GM12878 (cell line): ENCODE results near the gene MANF.

ENCODE experiments used
- ESRRA ChIP-seq: IDR thresholded peaks from 2 replicates; pipeline ENCODE4 v1.6.1; 2012; ENCODE audit warnings: mild to moderate bottlenecking, low read length, improper control_type of control experiment
- EZH2 ChIP-seq: IDR thresholded peaks from 2 replicates; pipeline ENCODE4 v1.6.1; 2012; ENCODE audit warnings: low read depth, mild to moderate bottlenecking, control low read depth, inconsistent platforms, low read length, borderline replicate concordance; ENCODE audit not compliant: control insufficient read depth
- FOS ChIP-seq: IDR thresholded peaks from 3 replicates; pipeline ENCODE4 v1.6.1; 2011; ENCODE audit warnings: borderline replicate concordance; ENCODE audit not compliant: insufficient read length; ENCODE audit errors: extremely low read depth
- HDAC6 ChIP-seq: fragments of 200-600 bp; sonication (generic); IDR thresholded peaks from one replicate; pipeline ENCODE4 v1.8.0; 2017; ENCODE audit warnings: antibody characterized with exemption; ENCODE audit not compliant: unreplicated experiment
- NFIC ChIP-seq: IDR thresholded peaks from 2 replicates; pipeline ENCODE4 v1.6.1; 2012; ENCODE audit warnings: low read depth, mild to moderate bottlenecking, inconsistent platforms, low read length, moderate library complexity
- POLR2A ChIP-seq: IDR thresholded peaks from 2 replicates; pipeline ENCODE4 v1.6.1; 2011; ENCODE audit warnings: low read depth, mild to moderate bottlenecking, low read length
- POLR2AphosphoS5 ChIP-seq: IDR thresholded peaks from 2 replicates; pipeline ENCODE4 v1.6.1; 2011; ENCODE audit warnings: mild to moderate bottlenecking, low read length, inconsistent platforms
- RAD51 ChIP-seq: fragments of 450-650 bp; IDR thresholded peaks from 2 replicates; pipeline ENCODE4 v1.6.1; 2016; ENCODE audit warnings: moderate library complexity, mild to moderate bottlenecking, inconsistent platforms
- TAF1 ChIP-seq: IDR thresholded peaks from 2 replicates; pipeline ENCODE4 v1.6.1; 2011; ENCODE audit warnings: mild to moderate bottlenecking, low read depth, low read length, borderline replicate concordance
- TF ChIP-seq, protein P1 (sequence below): fragments of 450-650 bp; IDR thresholded peaks from 2 replicates; pipeline ENCODE4 v1.6.1; 2017; ENCODE audit warnings: mild to moderate bottlenecking, low read depth, inconsistent platforms; ENCODE audit not compliant: poor library complexity, severe bottlenecking
- TF ChIP-seq, protein P2 (sequence below), 3 experiments: IDR thresholded peaks in 2 of 3; conservative IDR thresholded peaks in 1 of 3; 2 replicates each; pipeline ENCODE4 v1.5.1; 2011; ENCODE audit warnings: low read depth in 3 of 3, low read length in 3 of 3, mild to moderate bottlenecking in 3 of 3, control low read depth in 2 of 3, moderate library complexity in 2 of 3, inconsistent platforms in 1 of 3, mixed read lengths in 1 of 3; ENCODE audit not compliant: control insufficient read depth in 2 of 3, insufficient read depth in 1 of 3; ENCODE audit errors: extremely low read depth in 1 of 3
- TF ChIP-seq, protein P3 (sequence below): IDR thresholded peaks from 2 replicates; pipeline ENCODE4 v1.6.1; 2011; ENCODE audit warnings: low read depth, low read length, improper control_type of control experiment, borderline replicate concordance
- TF ChIP-seq, protein P4 (sequence below): fragments of 450-650 bp; IDR thresholded peaks from 2 replicates; pipeline ENCODE4 v1.6.1; 2017; ENCODE audit warnings: mild to moderate bottlenecking

DNA sequence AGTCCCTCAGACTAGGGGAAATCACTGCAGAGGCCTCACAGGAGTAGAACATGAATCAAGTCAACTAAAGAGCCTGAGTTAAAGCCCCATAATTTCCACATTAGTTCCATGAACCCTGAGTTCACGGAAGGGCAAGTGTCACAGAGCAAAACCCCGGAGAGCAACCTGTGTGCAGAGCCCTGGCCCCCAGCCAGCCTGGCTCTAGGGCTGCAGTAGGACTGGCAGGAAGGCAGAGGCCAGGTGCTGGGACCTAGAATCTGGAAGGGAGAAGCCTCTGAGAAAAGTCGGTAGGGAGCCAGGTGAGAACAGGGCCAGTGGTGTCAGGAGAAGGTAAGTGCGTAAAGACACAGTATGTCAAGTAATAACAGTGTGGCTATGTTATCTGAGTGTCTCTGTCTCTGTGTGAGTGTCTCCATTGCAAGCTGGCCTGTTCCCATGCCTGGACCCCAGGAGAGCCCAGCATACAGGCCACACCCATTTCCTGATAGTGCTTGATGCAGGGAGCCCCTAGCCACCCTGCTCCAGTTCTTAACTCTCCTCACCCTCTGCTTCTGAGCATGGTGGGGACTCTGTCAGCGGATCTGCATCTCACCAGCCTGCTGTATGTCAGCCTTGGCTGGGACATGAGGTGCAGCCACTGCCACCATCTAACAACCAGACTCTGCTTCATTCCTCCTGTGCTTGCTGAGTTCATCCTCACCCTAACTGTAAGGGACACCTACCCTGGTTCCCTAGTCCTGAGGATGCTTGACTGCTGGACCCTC lies 11.3 kb upstream of the MANF start:
- no peak for TF ChIP-seq EZH2
- no peak for TF ChIP-seq NFIC
- no peak for TF ChIP-seq POLR2AphosphoS5
- TF ChIP-seq, protein P1, sequence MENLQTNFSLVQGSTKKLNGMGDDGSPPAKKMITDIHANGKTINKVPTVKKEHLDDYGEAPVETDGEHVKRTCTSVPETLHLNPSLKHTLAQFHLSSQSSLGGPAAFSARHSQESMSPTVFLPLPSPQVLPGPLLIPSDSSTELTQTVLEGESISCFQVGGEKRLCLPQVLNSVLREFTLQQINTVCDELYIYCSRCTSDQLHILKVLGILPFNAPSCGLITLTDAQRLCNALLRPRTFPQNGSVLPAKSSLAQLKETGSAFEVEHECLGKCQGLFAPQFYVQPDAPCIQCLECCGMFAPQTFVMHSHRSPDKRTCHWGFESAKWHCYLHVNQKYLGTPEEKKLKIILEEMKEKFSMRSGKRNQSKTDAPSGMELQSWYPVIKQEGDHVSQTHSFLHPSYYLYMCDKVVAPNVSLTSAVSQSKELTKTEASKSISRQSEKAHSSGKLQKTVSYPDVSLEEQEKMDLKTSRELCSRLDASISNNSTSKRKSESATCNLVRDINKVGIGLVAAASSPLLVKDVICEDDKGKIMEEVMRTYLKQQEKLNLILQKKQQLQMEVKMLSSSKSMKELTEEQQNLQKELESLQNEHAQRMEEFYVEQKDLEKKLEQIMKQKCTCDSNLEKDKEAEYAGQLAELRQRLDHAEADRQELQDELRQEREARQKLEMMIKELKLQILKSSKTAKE = no peak
- no peak for TF ChIP-seq POLR2A
- TF ChIP-seq FOS = no peak
- no peak for TF ChIP-seq RAD51
- no peak for TF ChIP-seq TAF1
- no peak for TF ChIP-seq ESRRA
- TF ChIP-seq, protein P2, sequence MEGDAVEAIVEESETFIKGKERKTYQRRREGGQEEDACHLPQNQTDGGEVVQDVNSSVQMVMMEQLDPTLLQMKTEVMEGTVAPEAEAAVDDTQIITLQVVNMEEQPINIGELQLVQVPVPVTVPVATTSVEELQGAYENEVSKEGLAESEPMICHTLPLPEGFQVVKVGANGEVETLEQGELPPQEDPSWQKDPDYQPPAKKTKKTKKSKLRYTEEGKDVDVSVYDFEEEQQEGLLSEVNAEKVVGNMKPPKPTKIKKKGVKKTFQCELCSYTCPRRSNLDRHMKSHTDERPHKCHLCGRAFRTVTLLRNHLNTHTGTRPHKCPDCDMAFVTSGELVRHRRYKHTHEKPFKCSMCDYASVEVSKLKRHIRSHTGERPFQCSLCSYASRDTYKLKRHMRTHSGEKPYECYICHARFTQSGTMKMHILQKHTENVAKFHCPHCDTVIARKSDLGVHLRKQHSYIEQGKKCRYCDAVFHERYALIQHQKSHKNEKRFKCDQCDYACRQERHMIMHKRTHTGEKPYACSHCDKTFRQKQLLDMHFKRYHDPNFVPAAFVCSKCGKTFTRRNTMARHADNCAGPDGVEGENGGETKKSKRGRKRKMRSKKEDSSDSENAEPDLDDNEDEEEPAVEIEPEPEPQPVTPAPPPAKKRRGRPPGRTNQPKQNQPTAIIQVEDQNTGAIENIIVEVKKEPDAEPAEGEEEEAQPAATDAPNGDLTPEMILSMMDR (IDR thresholded peaks at IDR 0.05 in 2 of 3, conservative IDR thresholded peaks at IDR 0.05 in 1 of 3; ENCODE audit: control insufficient read depth in 2 of 3, extremely low read depth in 1 of 3, insufficient read depth in 1 of 3, low read depth in 3 of 3, low read length in 3 of 3) = no peak
- no peak for TF ChIP-seq HDAC6
- TF ChIP-seq, protein P3, sequence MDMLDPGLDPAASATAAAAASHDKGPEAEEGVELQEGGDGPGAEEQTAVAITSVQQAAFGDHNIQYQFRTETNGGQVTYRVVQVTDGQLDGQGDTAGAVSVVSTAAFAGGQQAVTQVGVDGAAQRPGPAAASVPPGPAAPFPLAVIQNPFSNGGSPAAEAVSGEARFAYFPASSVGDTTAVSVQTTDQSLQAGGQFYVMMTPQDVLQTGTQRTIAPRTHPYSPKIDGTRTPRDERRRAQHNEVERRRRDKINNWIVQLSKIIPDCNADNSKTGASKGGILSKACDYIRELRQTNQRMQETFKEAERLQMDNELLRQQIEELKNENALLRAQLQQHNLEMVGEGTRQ = no peak
- TF ChIP-seq, protein P4, sequence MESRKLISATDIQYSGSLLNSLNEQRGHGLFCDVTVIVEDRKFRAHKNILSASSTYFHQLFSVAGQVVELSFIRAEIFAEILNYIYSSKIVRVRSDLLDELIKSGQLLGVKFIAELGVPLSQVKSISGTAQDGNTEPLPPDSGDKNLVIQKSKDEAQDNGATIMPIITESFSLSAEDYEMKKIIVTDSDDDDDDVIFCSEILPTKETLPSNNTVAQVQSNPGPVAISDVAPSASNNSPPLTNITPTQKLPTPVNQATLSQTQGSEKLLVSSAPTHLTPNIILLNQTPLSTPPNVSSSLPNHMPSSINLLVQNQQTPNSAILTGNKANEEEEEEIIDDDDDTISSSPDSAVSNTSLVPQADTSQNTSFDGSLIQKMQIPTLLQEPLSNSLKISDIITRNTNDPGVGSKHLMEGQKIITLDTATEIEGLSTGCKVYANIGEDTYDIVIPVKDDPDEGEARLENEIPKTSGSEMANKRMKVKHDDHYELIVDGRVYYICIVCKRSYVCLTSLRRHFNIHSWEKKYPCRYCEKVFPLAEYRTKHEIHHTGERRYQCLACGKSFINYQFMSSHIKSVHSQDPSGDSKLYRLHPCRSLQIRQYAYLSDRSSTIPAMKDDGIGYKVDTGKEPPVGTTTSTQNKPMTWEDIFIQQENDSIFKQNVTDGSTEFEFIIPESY = no peak
